ENCODE measurements around the gene ANKRD10.
"Not testable (repeated sequence)": the region's sequence is repeated elsewhere in the genome, so short reads cannot be mapped to it uniquely, and the experiment has no call there.

ANKRD10 gene

GRCh38 chr13:110838867-110839538, 75.9 kb downstream of the ANKRD10 start:
- Histone ChIP-seq H3K36me3 (ENCODE audit: low read depth) (no peaks in the 10 kb centered on the region), H3K27ac (ENCODE audit: poor library complexity, severe bottlenecking) (no peak overlapping the region), H3K4me1 (ENCODE audit: insufficient read depth, poor library complexity, severe bottlenecking) (no peaks in the 10 kb centered on the region), H3K9me3 (ENCODE audit: severe bottlenecking) (no peaks in the 10 kb centered on the region), H3K4me3 (ENCODE audit: severe bottlenecking) (no peak overlapping the region), H3K27me3 (ENCODE audit: insufficient read depth, poor library complexity, severe bottlenecking) (no peaks in the 10 kb centered on the region)
- DNase-seq (ENCODE audit: low spot score) (no peak), ATAC-seq (ENCODE audit: low read depth) (no peak)
- no peak for TF ChIP-seq CTCF (IDR thresholded peaks at IDR 0.05; ENCODE audit: poor library complexity, severe bottlenecking)

- no peaks in the 10 kb centered on the region for H3K27me3 ChIP-seq (ENCODE audit: insufficient read depth, poor library complexity, severe bottlenecking)
- no peaks in the 10 kb centered on the region for H3K36me3 ChIP-seq (ENCODE audit: low read depth)
- no peaks in the 10 kb centered on the region for H3K9me3 ChIP-seq (ENCODE audit: severe bottlenecking)
- H3K4me1 ChIP-seq (ENCODE audit: insufficient read depth, poor library complexity, severe bottlenecking) = no peaks in the 10 kb centered on the region
- no peak for DNase-seq (ENCODE audit: low spot score)
- no peak overlapping the region for H3K4me3 ChIP-seq (ENCODE audit: severe bottlenecking)
- no peak for ATAC-seq (ENCODE audit: low read depth)
- TF ChIP-seq CTCF (IDR thresholded peaks at IDR 0.05; ENCODE audit: poor library complexity, severe bottlenecking) = no peak
- H3K27ac ChIP-seq (ENCODE audit: poor library complexity, severe bottlenecking) = no peak overlapping the region
These were observed 76.8 kb downstream of the ANKRD10 start for GRCh38 chr13:110838116-110838515.

DNA sequence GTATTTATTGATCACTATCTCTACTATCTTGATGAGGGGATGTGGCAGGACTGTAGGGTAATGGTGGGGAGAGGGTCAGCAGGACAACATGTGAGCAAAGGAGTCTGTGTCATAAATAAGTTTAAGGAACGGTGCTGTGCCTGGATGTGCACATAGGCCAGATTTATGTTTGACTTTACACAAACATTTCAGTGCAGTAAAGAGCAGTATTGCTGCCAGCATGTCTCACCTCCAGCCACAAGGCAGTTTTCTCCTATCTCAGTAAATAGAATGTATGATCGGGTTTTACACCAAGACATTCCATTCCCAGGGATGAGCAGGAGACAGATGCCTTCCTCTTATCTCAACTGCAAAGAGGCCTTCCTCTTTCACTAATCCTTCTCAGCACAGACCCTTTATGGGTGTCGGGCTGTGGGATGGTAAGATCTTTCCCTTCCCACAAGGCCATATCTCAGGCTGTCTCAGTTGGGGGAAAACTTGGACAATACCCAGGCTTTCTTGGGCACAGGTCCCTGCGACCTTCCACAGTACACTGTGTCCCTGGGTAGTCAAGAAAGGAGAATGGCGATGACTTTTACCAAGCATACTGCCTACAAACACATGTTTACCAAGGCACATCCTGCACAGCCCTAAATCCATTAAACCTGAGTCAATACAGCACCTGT, 77.3 kb downstream of the ANKRD10 start:
- H3K27ac ChIP-seq (ENCODE audit: poor library complexity, severe bottlenecking); H3K4me3 ChIP-seq (ENCODE audit: severe bottlenecking); H3K27me3 ChIP-seq (ENCODE audit: insufficient read depth, poor library complexity, severe bottlenecking); DNase-seq (ENCODE audit: low spot score); H3K4me1 ChIP-seq (ENCODE audit: insufficient read depth, poor library complexity, severe bottlenecking); H3K36me3 ChIP-seq (ENCODE audit: low read depth); ATAC-seq (ENCODE audit: low read depth); H3K9me3 ChIP-seq (ENCODE audit: severe bottlenecking): not testable (repeated sequence)

DNA sequence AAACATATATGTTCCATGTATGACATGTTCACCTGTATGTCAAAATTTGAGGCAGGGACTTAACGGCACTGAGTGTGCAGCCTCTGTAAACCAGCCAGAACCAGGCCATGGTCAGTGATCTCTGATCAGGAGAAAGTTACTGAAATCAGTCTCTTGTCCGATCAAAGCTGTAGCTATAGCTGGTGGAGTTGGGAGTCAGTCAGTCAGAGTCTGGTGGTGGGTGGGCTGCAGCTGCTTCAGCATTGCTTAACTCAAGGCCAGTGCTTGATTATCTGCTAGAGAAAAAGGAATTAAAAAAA, 78.3 kb downstream of the ANKRD10 start:
- Histone ChIP-seq H3K27me3 (ENCODE audit: insufficient read depth, poor library complexity, severe bottlenecking) (no peaks in the 10 kb centered on the region), H3K27ac (ENCODE audit: poor library complexity, severe bottlenecking) (no peak overlapping the region)
- TF ChIP-seq CTCF (IDR thresholded peaks at IDR 0.05; ENCODE audit: poor library complexity, severe bottlenecking) = no peak

DNA sequence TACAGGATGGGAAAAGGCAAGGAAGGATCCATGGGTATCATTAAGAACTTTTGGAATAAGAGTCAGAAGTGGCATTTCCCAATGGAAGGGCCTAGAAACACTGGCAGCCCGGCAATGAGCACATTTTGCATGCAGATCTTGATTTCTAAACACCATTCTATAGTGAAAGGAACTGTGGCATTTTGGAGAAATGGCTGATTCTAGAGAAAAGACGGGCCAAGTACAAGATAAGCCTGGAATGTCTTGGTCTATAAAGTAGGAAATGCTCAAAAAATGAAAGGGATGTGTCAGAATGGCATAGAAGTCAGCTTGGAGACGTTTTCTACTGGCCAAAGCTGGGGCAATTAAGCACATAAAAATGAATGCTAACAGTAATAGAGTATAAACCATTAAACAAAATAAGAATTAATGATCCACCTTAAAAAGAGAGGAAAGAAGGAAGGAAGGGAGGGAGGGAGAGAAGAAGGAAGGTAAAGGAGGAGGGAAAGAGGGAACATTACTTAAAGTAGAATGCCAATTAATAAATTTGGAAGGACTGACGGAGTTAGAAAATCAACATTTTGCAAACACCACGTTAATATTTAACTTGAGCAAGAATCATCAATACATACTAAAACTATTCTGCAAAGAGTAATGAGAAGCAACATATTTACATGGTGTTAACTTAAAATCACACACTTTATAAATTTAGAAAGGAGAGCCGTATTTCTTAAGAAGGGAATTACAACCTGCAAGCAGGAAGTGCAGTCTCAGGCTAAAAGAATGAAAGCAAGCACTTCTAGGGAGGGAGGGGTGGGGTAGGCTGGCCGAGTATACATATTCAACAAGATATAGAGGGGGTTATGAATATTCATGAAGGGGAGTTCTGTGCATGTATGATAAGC, 78.9 kb downstream of the ANKRD10 start:
- no peak for DNase-seq (ENCODE audit: low spot score)
- no peak for ATAC-seq (ENCODE audit: low read depth)
- TF ChIP-seq CTCF (IDR thresholded peaks at IDR 0.05; ENCODE audit: poor library complexity, severe bottlenecking) = no peak

More for the DNA sequence above, 78.3 kb downstream of the ANKRD10 start:
- Histone ChIP-seq H3K36me3 (ENCODE audit: low read depth) (no peaks in the 10 kb centered on the region), H3K4me3 (ENCODE audit: severe bottlenecking) (no peak overlapping the region), H3K9me3 (ENCODE audit: severe bottlenecking) (no peaks in the 10 kb centered on the region), H3K4me1 (ENCODE audit: insufficient read depth, poor library complexity, severe bottlenecking) (no peaks in the 10 kb centered on the region)
- DNase-seq (ENCODE audit: low spot score) (no peak), ATAC-seq (ENCODE audit: low read depth) (no peak)

More for the DNA sequence above, 78.9 kb downstream of the ANKRD10 start:
- H3K4me1 ChIP-seq (ENCODE audit: insufficient read depth, poor library complexity, severe bottlenecking) = no peaks in the 10 kb centered on the region
- H3K27ac ChIP-seq (ENCODE audit: poor library complexity, severe bottlenecking) = no peak overlapping the region
- no peak overlapping the region for H3K4me3 ChIP-seq (ENCODE audit: severe bottlenecking)
- H3K36me3 ChIP-seq (ENCODE audit: low read depth) = no peaks in the 10 kb centered on the region
- no peaks in the 10 kb centered on the region for H3K9me3 ChIP-seq (ENCODE audit: severe bottlenecking)
- no peaks in the 10 kb centered on the region for H3K27me3 ChIP-seq (ENCODE audit: insufficient read depth, poor library complexity, severe bottlenecking)

Measured in RWPE2 (cell line).